Keratinocyte (primary cell): ENCODE measurements around the gene PPP1R3E.

Experiments
- CTCF ChIP-seq, 3 experiments: IDR thresholded peaks in 1 of 3; conservative IDR thresholded peaks in 1 of 3; optimal IDR thresholded peaks in 1 of 3; 2 replicates in 2 of 3; 3 replicates in 1 of 3; pipeline versions ENCODE3 to v1.5.1; 2011; ENCODE audit warnings: low read length in 3 of 3, mild to moderate bottlenecking in 3 of 3, moderate library complexity in 2 of 3, control low read depth in 1 of 3, inconsistent platforms in 1 of 3; ENCODE audit not compliant: insufficient read depth in 2 of 3; ENCODE audit errors: extremely low read depth in 1 of 3
- EZH2 ChIP-seq: IDR thresholded peaks from one replicate; pipeline ENCODE4 v1.6.1; 2012; ENCODE audit warnings: inconsistent platforms, mild to moderate bottlenecking, low read length, moderate library complexity

- peak; percentile 70 to 88 (median 86) for TF ChIP-seq CTCF (optimal IDR thresholded peaks at IDR 0.05 in 1 of 3, IDR thresholded peaks at IDR 0.05 in 1 of 3, conservative IDR thresholded peaks at IDR 0.05 in 1 of 3; ENCODE audit: extremely low read depth in 1 of 3, insufficient read depth in 2 of 3, low read length in 3 of 3)
- no peak for TF ChIP-seq EZH2
These were observed 7.7 kb downstream of the PPP1R3E start for GRCh38 chr14:23294734-23295561.
